Measurements from ENCODE around the gene PLA2G15.

PLA2G15 gene

GRCh38 chr16:68274441-68274840, 29.3 kb downstream of the PLA2G15 start:
- no peak overlapping the region for H3K4me3 ChIP-seq (ENCODE audit: low read depth, low read length)

GRCh38 chr16:68275611-68276191, 30.5 kb downstream of the PLA2G15 start:
- Histone ChIP-seq H3K4me3 (ENCODE audit: low read depth, low read length) (no peak overlapping the region), H3K4me1 (ENCODE audit: control insufficient read depth, insufficient read depth, low read length) (no peaks in the 10 kb centered on the region), H3K27me3 (ENCODE audit: control insufficient read depth, insufficient read depth, low read length) (no peaks in the 10 kb centered on the region), H3K36me3 (ENCODE audit: control insufficient read depth, insufficient read depth, low read length) (peaks cover 11% of the 10 kb centered on the region), H3K9me3 (ENCODE audit: control insufficient read depth, insufficient read depth, low read length) (no peaks in the 10 kb centered on the region), H3K9ac (ENCODE audit: low read depth, low read length) (no peak overlapping the region)

More at GRCh38 chr16:68274441-68274840, 29.3 kb downstream of the PLA2G15 start:
- H3K4me1 ChIP-seq (ENCODE audit: control insufficient read depth, insufficient read depth, low read length): no peaks in the 10 kb centered on the region
- H3K9ac ChIP-seq (ENCODE audit: low read depth, low read length): no peak overlapping the region
- peaks cover 11% of the 10 kb centered on the region for H3K36me3 ChIP-seq (ENCODE audit: control insufficient read depth, insufficient read depth, low read length)
- H3K9me3 ChIP-seq (ENCODE audit: control insufficient read depth, insufficient read depth, low read length): no peaks in the 10 kb centered on the region
- H3K27me3 ChIP-seq (ENCODE audit: control insufficient read depth, insufficient read depth, low read length): no peaks in the 10 kb centered on the region

- H3K4me1 ChIP-seq (ENCODE audit: control insufficient read depth, insufficient read depth, low read length): no peaks in the 10 kb centered on the region
These were observed 31.1 kb downstream of the PLA2G15 start for GRCh38 chr16:68276223-68276622.

GRCh38 chr16:68279726-68280558, 34.8 kb downstream of the PLA2G15 start:
- Histone ChIP-seq H3K9me3 (ENCODE audit: control insufficient read depth, insufficient read depth, low read length) (no peaks in the 10 kb centered on the region), H3K4me1 (ENCODE audit: control insufficient read depth, insufficient read depth, low read length) (no peaks in the 10 kb centered on the region), H3K9ac (ENCODE audit: low read depth, low read length) (no peak overlapping the region), H3K27me3 (ENCODE audit: control insufficient read depth, insufficient read depth, low read length) (no peaks in the 10 kb centered on the region), H3K4me3 (ENCODE audit: low read depth, low read length) (no peak overlapping the region), H3K36me3 (ENCODE audit: control insufficient read depth, insufficient read depth, low read length) (peaks cover 7% of the 10 kb centered on the region)

More at GRCh38 chr16:68276223-68276622, 31.1 kb downstream of the PLA2G15 start:
- Histone ChIP-seq H3K4me3 (ENCODE audit: low read depth, low read length) (no peak overlapping the region), H3K36me3 (ENCODE audit: control insufficient read depth, insufficient read depth, low read length) (peaks cover 11% of the 10 kb centered on the region), H3K9me3 (ENCODE audit: control insufficient read depth, insufficient read depth, low read length) (no peaks in the 10 kb centered on the region), H3K9ac (ENCODE audit: low read depth, low read length) (no peak overlapping the region), H3K27me3 (ENCODE audit: control insufficient read depth, insufficient read depth, low read length) (no peaks in the 10 kb centered on the region)

- Histone ChIP-seq H3K4me1 (ENCODE audit: control insufficient read depth, insufficient read depth, low read length) (no peaks in the 10 kb centered on the region), H3K9me3 (ENCODE audit: control insufficient read depth, insufficient read depth, low read length) (no peaks in the 10 kb centered on the region), H3K4me3 (ENCODE audit: low read depth, low read length) (no peak overlapping the region), H3K9ac (ENCODE audit: low read depth, low read length) (no peak overlapping the region), H3K36me3 (ENCODE audit: control insufficient read depth, insufficient read depth, low read length) (peaks cover 6% of the 10 kb centered on the region), H3K27me3 (ENCODE audit: control insufficient read depth, insufficient read depth, low read length) (no peaks in the 10 kb centered on the region)
These were observed 36.3 kb downstream of the PLA2G15 start for GRCh38 chr16:68281368-68282063.

- H3K9ac ChIP-seq (ENCODE audit: low read depth, low read length): no peak overlapping the region
- H3K4me1 ChIP-seq (ENCODE audit: control insufficient read depth, insufficient read depth, low read length): no peaks in the 10 kb centered on the region
- H3K9me3 ChIP-seq (ENCODE audit: control insufficient read depth, insufficient read depth, low read length): no peaks in the 10 kb centered on the region
- H3K27me3 ChIP-seq (ENCODE audit: control insufficient read depth, insufficient read depth, low read length): no peaks in the 10 kb centered on the region
- H3K4me3 ChIP-seq (ENCODE audit: low read depth, low read length): no peak overlapping the region
- H3K36me3 ChIP-seq (ENCODE audit: control insufficient read depth, insufficient read depth, low read length): peaks cover 7% of the 10 kb centered on the region
These were observed 36.9 kb downstream of the PLA2G15 start for GRCh38 chr16:68282064-68282452.

- H3K4me1 ChIP-seq (ENCODE audit: control insufficient read depth, insufficient read depth, low read length): no peaks in the 10 kb centered on the region
- no peak overlapping the region for H3K4me3 ChIP-seq (ENCODE audit: low read depth, low read length)
- H3K9ac ChIP-seq (ENCODE audit: low read depth, low read length): no peak overlapping the region
- H3K36me3 ChIP-seq (ENCODE audit: control insufficient read depth, insufficient read depth, low read length): peaks cover 19% of the 10 kb centered on the region
- no peaks in the 10 kb centered on the region for H3K9me3 ChIP-seq (ENCODE audit: control insufficient read depth, insufficient read depth, low read length)
- no peaks in the 10 kb centered on the region for H3K27me3 ChIP-seq (ENCODE audit: control insufficient read depth, insufficient read depth, low read length)
These were observed 38.2 kb downstream of the PLA2G15 start for GRCh38 chr16:68283346-68283745.

GRCh38 chr16:68283801-68284598, 38.8 kb downstream of the PLA2G15 start:
- no peak overlapping the region for H3K4me3 ChIP-seq (ENCODE audit: low read depth, low read length)
- H3K9me3 ChIP-seq (ENCODE audit: control insufficient read depth, insufficient read depth, low read length): no peaks in the 10 kb centered on the region
- no peak overlapping the region for H3K9ac ChIP-seq (ENCODE audit: low read depth, low read length)
- no peaks in the 10 kb centered on the region for H3K4me1 ChIP-seq (ENCODE audit: control insufficient read depth, insufficient read depth, low read length)
- peaks cover 20% of the 10 kb centered on the region for H3K36me3 ChIP-seq (ENCODE audit: control insufficient read depth, insufficient read depth, low read length)
- H3K27me3 ChIP-seq (ENCODE audit: control insufficient read depth, insufficient read depth, low read length): no peaks in the 10 kb centered on the region

- H3K4me3 ChIP-seq (ENCODE audit: low read depth, low read length): no peak overlapping the region
- H3K4me1 ChIP-seq (ENCODE audit: control insufficient read depth, insufficient read depth, low read length): no peaks in the 10 kb centered on the region
- peaks cover 23% of the 10 kb centered on the region for H3K36me3 ChIP-seq (ENCODE audit: control insufficient read depth, insufficient read depth, low read length)
- H3K9ac ChIP-seq (ENCODE audit: low read depth, low read length): no peak overlapping the region
- no peaks in the 10 kb centered on the region for H3K9me3 ChIP-seq (ENCODE audit: control insufficient read depth, insufficient read depth, low read length)
- no peaks in the 10 kb centered on the region for H3K27me3 ChIP-seq (ENCODE audit: control insufficient read depth, insufficient read depth, low read length)
These were observed 39.7 kb downstream of the PLA2G15 start for GRCh38 chr16:68284847-68285246.

GRCh38 chr16:68285683-68286082, 40.5 kb downstream of the PLA2G15 start:
- H3K4me1 ChIP-seq (ENCODE audit: control insufficient read depth, insufficient read depth, low read length): no peaks in the 10 kb centered on the region
- H3K36me3 ChIP-seq (ENCODE audit: control insufficient read depth, insufficient read depth, low read length): peaks cover 25% of the 10 kb centered on the region
- no peaks in the 10 kb centered on the region for H3K27me3 ChIP-seq (ENCODE audit: control insufficient read depth, insufficient read depth, low read length)
- H3K4me3 ChIP-seq (ENCODE audit: low read depth, low read length): no peak overlapping the region
- no peaks in the 10 kb centered on the region for H3K9me3 ChIP-seq (ENCODE audit: control insufficient read depth, insufficient read depth, low read length)
- no peak overlapping the region for H3K9ac ChIP-seq (ENCODE audit: low read depth, low read length)
